ENCODE data around the gene CDH4. TPM values are rescaled to one million over a fixed set of nuclear protein-coding genes. Genes with fewer than 3 reads are reported as not detected.

The CDH4 gene
- total RNA-seq, 1 donor: 8.6 TPM

DNA sequence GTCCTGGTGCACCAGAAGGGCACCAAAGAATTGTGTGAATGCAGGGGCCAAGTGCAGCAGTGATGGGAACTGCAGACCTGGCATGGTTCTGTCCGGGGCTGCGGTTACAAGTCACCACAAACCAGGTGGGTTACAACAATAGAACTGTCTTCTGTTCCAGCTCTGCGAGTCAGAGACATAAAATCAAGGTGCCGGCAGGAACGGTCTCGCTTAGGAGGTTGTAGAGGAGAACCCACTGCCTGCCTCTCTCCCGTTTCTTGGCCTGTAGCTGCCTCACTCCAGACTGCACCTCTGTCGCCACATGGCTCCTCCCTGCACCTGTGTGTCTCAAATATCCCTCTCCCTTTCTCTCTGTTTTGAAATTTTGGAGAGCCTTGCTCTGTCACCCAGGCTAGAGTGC is 670.4 kb downstream of the CDH4 start:
- DNase-seq (ENCODE audit: low read depth in 2 of 3, low spot score in 2 of 3): no peak

DNA sequence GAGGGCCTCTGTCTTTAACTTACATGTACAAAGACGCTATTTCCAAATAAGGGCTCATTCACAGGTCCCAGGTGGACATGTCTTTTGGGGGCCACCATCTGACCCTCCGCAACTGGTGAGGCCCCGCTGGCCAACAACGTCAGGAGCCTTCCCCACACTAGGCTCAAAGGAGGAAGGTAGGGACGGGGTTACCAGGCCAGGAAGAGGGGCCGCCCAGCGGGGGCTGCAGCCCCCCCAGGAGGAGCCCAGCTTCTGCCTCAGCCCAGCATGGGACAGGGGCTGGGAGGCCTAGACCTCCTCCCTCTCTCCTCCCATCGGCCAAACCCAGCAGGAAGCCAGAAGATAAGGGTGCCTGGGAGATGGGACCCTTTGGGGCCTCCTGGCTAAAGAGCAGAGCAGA is 670.9 kb downstream of the CDH4 start:
- no peak for DNase-seq (ENCODE audit: low read depth in 2 of 3, low spot score in 2 of 3)

DNA sequence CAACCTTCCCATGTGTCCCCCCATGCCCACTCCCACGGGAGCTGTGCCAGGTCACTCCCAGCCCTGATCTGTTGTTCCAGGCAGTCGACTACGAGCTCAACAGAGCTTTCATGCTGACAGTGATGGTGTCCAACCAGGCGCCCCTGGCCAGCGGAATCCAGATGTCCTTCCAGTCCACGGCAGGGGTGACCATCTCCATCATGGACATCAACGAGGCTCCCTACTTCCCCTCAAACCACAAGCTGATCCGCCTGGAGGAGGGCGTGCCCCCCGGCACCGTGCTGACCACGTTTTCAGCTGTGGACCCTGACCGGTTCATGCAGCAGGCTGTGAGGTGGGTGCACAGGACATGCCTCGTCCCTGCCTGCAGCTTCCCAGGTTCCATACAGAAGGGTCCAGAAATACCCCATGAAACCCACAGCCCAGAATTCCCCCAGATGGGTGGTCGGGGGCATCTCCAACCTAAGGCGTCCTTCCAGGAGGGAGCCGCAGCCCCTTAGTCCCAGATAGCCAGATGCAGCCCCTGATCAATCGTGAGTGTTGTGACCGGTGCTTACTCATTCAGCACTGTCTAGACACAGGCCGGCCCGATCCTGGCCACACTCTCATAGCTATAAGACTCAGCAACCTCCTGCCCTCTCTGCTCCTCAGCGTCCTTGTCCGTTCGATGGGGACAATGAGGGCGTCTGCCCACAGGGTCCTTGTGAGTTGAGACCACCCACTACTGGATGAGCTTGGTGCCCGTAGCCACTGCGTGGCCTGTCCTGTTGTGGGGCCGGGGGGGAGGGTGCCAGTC is 671.5 kb downstream of the CDH4 start:
- no peak for DNase-seq (ENCODE audit: low read depth in 2 of 3, low spot score in 2 of 3)

DNA sequence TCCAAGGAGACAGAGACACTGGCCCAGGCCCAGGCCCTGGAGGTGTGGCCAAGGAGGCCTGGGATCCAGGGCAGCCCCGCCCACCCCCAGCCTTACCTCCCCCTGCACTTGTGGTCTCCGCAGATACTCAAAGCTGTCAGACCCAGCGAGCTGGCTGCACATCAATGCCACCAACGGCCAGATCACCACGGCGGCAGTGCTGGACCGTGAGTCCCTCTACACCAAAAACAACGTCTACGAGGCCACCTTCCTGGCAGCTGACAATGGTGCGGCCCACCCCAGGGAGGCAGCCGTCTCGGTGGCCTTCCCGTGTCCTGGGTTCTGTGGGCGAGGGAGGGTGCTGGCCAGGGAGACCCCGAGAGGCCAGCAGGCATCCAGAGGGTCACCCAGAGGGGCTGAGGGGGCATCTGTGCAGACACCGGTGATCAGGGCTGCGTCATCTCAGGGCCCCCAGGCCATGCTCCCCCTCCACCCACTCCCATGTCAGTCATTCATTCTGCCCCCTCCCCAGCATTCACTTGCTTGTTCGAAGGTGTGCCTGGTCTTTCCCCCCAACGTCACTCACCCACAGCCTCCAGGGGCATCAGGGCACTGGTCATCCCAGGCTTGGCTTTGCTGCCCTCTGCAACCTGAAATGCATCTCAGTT is 672.3 kb downstream of the CDH4 start:
- DNase-seq (ENCODE audit: low read depth in 2 of 3, low spot score in 2 of 3): no peak

DNA sequence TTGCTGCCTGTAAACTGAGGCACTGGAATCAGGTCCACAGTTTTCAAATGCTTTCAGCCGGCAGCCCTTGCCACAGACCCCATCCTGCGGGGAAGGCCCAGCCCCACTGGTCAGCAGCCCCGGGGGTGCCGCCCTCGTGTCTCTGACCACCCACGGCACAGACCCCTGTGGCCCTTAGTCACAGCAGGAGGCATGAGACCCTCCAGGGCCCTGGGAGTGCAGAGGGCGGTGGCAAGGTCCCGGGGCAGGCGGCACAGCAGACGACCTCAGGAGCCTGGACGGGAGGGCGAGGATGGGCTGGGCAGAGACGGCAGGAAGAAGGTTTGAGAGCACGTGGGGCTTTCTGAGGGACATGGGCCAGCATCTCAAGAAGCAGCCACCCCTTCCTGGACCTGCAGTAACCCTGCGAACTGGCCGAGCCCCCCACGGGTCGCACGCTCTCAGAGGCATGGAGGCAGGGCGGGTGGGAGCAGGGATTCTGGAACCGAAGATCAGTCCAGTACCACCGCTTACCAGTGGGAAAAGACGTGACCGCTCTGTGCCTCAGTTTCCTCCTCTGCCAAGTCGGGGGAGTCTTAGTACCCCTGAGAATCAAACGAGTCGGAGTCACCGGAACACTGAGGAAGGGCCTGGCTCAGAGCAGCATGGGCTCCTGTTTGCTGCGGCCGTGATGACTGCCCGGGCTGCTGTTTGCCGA is 672.9 kb downstream of the CDH4 start:
- DNase-seq (ENCODE audit: low read depth in 2 of 3, low spot score in 2 of 3): no peak

DNA sequence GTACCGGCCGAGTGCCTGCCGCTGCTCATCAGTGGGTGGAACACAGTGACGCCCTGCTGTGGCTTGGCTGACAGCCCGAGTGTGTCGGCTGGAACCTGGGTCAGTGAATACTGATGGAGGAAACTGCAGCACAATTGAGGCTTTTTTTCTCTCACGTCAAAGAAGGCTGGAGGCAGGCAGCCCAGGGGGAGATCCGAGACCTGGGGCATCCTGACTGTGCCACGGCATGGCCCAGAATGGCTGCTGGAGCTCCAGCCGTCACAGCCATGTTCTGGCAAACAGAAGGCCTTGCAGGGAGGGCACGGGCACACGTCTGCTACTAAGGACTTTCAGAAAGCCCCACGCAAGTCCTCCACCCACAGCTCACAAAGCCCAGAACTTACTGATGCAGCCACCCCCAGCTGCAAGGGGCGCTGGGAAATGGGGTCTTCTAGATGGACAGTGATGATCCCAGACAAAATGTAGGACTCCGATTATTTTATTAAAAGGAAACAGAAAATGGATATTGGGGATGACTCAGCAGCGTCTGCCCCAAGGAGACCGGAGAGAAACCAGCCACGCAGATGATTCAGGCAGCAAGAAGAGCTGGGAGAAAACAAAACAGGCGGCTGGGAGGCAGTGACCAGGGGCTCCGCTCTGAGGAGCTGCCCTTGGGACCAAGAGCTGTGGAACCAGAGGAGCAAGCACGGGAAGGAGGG is 673.6 kb downstream of the CDH4 start:
- no peak for DNase-seq (ENCODE audit: low read depth in 2 of 3, low spot score in 2 of 3)

DNA sequence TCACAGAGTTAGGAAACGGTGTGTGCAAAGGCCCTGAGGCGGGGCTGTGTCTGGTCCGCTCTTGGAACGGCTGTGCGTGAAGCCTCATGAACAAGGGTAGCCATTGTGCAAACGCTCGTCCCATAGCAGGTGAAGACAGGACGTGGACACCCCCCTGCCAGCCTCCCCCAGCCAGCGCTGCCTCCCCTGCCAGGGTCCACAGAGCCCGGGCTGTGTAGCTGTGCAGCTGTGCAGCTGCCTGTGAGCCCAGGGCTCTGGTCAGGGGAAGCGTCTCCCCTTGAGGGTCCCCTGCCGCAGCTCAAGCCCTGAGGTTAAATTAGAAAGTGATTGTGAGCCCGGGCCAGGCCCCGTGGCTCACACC is 674.2 kb downstream of the CDH4 start:
- DNase-seq (ENCODE audit: low read depth in 2 of 3, low spot score in 2 of 3): no peak

DNA sequence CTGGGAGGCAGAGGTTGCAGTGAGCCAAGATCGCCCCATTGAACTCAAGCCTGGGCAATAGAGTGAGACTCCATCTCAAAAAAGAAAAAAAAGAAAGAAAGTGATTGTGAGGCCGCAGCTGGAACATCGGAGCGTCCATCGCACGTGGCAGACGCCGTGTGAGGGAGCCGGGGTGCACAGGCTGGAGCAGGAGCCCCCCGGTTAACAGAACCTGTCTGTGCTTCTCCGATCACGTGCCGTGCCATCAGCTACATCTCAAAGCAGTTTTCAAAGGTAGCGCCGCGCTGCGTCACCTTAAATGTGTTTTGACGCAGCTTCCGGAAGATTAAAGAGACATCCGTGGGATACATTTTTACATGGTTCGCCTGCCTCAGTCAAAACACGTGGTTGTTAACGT is 674.7 kb downstream of the CDH4 start:
- no peak for DNase-seq (ENCODE audit: low read depth in 2 of 3, low spot score in 2 of 3)

DNA sequence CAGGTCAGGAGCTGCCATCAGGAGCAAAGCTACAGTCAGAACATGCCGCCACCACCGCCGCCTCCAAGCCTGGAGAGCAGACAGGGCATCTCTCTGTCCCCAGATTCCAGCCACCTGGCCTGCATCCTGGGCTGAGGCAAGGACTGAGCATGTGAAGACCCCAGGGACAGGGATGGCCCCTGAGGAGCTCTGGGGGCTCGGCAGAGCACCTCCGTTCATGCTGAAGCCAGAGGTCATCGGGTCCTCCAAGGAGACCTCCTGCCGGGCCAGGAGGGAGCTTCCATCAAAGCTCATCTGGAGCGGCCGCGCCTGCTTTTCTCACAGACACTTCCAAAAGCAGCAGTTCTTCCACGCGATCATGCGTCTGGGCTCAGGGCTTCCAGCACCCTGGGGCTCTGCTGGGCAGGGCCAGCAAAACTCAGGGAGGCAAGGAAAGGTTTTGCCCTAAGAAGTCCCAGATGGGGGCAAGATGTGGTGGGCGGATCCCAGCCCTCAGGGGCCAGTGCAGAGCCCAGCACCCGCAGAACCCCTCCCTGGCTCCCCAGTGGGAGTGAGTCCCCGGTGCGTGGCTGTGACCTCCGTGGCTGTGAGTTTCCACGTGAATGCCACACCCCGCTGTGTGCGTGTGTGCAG is 675.2 kb downstream of the CDH4 start:
- no peak for DNase-seq (ENCODE audit: low read depth in 2 of 3, low spot score in 2 of 3)

DNA sequence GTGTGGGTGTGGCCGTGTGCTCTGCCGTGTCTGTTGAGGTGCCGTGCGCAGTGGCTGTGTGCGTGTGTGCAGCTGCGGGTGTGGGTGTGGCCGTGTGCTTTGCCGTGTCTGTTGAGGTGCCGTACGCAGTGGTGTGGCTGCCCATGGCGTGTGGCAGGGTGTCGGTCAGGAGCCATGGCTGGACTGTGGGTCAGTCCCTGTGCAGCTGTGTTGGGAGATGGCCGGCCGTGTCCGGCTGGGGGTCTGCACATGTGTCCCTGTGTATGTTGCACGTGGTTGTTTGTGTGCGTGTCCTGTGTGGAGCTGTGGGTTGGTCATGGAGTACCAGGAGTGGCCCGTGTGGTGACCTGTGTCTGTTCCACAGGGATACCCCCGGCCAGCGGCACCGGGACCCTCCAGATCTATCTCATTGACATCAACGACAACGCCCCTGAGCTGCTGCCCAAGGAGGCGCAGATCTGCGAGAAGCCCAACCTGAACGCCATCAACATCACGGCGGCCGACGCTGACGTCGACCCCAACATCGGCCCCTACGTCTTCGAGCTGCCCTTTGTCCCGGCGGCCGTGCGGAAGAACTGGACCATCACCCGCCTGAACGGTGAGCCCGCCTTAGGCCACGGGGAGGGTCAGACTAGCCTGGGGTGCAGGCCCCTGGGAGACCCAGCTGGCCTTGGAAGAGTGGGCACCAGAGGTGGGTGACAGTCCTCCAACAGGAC is 675.9 kb downstream of the CDH4 start:
- DNase-seq (ENCODE audit: low read depth in 2 of 3, low spot score in 2 of 3): no peak

DNA sequence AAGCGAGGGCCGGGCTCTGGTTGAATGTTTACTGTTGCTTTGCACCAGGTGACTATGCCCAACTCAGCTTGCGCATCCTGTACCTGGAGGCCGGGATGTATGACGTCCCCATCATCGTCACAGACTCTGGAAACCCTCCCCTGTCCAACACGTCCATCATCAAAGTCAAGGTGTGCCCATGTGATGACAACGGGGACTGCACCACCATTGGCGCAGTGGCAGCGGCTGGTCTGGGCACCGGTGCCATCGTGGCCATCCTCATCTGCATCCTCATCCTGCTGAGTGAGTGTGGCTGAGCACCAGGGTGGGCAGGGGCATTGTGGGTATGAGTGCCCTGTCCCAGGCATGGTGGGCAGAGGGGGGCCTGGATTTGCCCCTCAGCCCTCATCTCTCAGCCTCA is 677.5 kb downstream of the CDH4 start:
- no peak for DNase-seq (ENCODE audit: low read depth in 2 of 3, low spot score in 2 of 3)

DNA sequence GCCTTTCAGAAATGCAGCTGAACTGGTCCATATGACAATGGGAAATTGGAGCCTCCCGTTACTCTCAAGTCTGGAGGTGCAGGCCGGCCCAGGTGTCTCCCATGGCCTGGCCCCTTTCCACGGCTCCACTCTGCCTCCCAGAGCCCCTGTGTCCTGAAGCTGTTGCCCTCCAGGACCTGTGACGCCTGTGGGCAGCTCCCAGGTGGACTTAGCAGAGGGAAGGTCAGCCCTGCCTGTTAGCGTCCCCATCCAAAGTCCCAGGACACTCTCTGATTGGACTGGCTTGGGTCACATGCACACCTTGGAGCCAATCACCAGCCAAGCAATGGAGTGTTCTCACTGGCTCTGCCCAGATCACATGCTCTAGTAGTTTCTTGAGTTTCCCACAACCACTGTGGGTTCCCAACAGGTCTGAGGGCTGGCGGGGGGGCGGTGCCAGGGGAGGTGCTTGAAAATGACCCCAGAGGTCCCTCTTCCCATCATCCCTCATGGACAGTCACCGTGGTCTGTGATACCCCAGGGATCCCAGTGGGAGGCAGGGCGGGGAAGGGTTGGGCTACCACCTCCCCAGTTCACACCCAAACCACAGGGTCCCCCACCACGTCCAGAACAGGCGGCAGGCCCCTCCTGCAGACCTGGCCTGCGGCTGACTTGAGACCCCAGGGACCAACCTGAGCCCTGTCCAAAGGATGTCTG is 678.1 kb downstream of the CDH4 start:
- DNase-seq (ENCODE audit: low read depth in 2 of 3, low spot score in 2 of 3): no peak

DNA sequence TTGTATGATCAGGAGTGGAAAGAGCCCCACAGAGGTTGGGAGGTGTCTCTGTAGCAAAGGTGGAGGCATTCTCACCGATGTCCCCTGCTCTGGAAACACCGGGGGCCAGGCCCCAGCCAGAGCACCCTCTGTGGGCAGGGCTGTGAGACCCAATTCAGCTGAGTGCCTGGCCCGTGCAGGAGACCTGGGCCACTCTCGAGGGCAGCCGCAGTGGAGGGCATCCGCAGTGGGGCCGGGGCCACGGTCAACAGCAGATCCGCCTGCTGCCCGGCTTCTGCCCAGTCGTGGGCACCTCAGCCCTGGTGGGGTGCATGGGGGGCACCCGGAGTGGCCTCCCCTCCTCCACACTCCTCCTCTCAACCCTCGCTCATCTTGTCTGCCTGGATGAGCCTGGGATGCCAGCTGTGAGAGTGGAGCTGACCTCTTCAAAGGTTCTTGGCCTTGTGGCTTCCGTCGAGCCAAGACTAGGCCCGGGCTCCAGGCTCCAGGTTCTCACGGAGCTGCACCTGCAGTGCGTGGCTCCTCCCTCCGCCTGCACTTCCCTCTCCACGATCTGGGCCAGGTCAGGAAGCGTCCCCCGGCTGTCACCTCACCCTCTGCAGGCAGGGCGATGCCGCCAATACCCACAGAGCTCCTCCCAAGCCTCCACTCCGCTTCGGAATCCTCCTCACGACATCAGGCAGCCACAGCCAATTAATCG is 678.9 kb downstream of the CDH4 start:
- no peak for DNase-seq (ENCODE audit: low read depth in 2 of 3, low spot score in 2 of 3)

DNA sequence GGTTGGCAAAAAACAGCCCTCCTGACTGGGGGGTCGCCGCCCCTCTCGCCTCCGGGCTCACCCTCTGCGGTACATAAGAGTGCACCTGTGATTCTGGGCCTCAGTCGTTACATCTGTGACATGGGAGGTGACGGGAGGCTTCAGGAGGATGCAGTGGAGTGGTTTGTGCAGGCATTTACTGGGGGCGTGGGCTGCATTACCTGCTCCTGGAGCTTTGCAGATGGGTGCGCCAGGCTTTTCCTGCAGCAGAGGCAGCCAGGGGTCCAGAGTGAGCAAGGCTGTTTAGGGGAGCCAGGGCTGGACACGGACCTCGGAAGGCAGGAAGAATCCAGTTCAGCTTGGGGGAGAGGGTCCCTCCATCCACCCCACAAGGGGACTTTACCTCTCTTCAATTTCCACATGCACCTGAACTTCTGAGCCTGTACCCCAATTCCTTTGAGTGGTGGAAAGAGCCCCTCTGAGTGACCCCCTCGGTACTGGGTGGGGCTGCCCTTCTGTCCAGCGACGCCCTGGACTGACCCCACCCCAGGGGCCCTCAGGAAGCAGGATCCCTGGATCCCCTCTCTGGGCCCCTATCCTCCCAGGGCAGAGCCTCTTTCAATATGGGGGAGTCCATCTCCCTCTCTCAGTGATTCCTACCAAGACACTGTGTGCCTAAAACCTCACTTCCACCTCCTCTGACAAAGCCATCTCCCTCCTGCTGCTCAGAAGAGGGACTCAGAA is 679.6 kb downstream of the CDH4 start:
- DNase-seq (ENCODE audit: low read depth in 2 of 3, low spot score in 2 of 3): no peak

DNA sequence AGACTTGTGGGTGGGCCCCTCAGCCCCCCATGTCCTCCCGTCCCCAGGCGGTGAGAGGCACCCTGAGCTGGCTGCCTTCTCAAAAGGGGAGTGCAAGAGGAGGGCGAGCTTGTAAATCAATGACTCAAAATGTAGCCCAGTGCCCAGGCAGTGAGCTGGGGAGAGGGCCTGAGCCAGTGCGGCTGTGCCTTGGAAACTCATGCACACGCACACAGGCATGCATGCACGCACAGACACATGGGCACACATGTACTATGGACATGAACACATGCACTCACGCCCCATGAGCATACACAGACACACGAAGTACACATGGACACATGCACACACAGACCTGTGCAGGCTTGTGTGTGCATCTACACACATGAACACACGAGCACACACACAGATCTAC is 680.1 kb downstream of the CDH4 start:
- DNase-seq (ENCODE audit: low read depth in 2 of 3, low spot score in 2 of 3): no peak

DNA sequence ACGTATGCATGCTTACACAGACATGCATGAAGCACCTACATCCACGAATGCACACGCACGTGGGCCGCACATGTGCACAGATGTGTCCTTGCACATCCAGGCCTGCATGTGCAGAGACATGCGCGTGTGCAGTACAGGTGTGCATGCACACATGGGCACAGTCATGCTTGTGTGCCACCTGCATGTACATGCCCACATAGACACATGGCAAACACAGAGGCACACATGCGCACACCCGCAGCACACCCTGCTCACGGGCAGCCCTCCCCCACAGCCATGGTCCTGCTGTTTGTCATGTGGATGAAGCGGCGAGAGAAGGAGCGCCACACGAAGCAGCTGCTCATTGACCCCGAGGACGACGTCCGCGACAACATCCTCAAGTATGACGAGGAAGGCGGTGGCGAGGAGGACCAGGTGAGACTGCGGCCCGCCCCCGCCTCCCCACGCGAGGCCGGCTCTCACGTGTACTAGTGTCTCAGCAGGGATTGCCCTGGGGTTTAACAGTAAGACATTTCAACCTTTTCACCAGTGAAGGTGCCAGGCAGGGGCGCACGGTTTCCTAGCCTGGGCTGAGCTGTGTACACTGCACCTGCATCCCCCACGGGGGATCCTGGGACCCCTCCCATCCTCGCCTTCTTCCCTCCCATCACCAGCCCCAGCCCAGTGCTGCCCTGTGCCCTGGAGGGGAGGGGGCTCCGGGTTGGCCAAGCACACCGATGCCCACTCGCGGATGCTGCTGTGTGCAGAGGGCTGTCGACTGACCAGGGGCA is 680.8 kb downstream of the CDH4 start:
- DNase-seq (ENCODE audit: low read depth in 2 of 3, low spot score in 2 of 3): no peak

DNA sequence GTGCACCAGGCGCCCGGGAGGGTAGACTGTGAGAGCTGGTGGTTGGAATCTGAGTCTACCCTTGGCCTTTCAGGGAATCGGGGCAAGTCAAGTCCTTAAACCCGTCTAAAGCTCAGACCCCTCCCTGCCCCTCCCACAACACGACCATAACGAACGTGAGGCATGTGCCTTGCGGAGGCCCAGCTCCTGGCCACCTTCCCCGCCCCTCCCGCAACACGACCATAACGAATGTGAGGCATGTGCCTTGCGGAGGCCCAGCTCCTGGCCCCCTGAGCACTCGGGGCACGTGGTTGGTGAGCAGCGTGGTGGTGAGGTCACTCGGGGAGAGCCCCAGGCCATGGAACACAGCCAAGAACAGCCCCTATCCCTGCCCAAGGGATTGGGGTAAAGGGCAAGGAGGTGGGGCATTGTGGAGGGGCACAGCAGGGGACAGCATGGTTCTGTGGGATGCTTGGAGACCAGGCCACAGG is 681.5 kb downstream of the CDH4 start:
- DNase-seq (ENCODE audit: low read depth in 2 of 3, low spot score in 2 of 3): no peak
